NB4 (cell line): Measurements from ENCODE around the gene SLC37A2.

ENCODE experiments used
- CTCF ChIP-seq: IDR thresholded peaks from one replicate; pipeline ENCODE4 v1.5.1; 2012; ENCODE audit warnings: low read depth, low read length
- POLR2A ChIP-seq: IDR thresholded peaks from 2 replicates; pipeline ENCODE4 v1.6.1; 2011; ENCODE audit warnings: mild to moderate bottlenecking; ENCODE audit not compliant: insufficient read length; ENCODE audit errors: extremely low read depth

GRCh38 chr11:125136001-125136400, 72.9 kb downstream of the SLC37A2 start:
- TF ChIP-seq POLR2A (no peak), CTCF (no peak)
